H1 (cell line): Measurements from ENCODE around the gene YAF2. TPM values are rescaled to one million over a fixed set of nuclear protein-coding genes. Genes with fewer than 3 reads are reported as not detected.

Source experiments
- CTCF ChIA-PET: fragments of 300-600 bp; sonication (Branson Sonifier 250); formaldehyde crosslinking; loops from one replicate; lab custom pipeline; 2021; ENCODE audit not compliant: partially characterized antibody; lab: Charles Lee
- POLR2A ChIA-PET: fragments of 300-600 bp; sonication (Branson Sonifier 250); formaldehyde crosslinking; loops from one replicate; lab custom pipeline; 2021; ENCODE audit warnings: inconsistent platforms; ENCODE audit not compliant: partially characterized antibody; lab: Charles Lee
- DNase-seq, 2 experiments: peaks; one replicate each; pipeline versions ENCODE4 v3.0.0 to v3.0.0-alpha.2; 2010 to 2022; ENCODE audit warnings: low spot score in 2 of 2, low read depth in 1 of 2, mixed read lengths in 1 of 2
- FAIRE-seq: peaks from 2 replicates; lab custom pipeline; 2011; peaks lifted over from hg19 to GRCh38; lab: Jason Lieb, UNC
- H2AFZ ChIP-seq: 2 replicates; pipeline ENCODE4 v1.8.1; 2012; ENCODE audit warnings: low read length, inconsistent platforms
- H2AK5ac ChIP-seq: 2 replicates; pipeline ENCODE4 v1.6.1; 2013; ENCODE audit warnings: low read depth, low read length
- H2BK120ac ChIP-seq: replicated peaks from 2 replicates; pipeline ENCODE3; 2013; ENCODE audit warnings: low read depth, low read length, inconsistent platforms
- H2BK12ac ChIP-seq: 2 replicates; pipeline ENCODE4 v1.6.1; 2013; ENCODE audit warnings: low read depth, low read length
- H2BK15ac ChIP-seq: 2 replicates; pipeline ENCODE4 v1.6.1; 2013; ENCODE audit warnings: low read length
- H2BK20ac ChIP-seq: 2 replicates; pipeline ENCODE4 v1.6.1; 2013; ENCODE audit warnings: low read length
- H2BK5ac ChIP-seq: 2 replicates; pipeline ENCODE4 v1.6.1; 2013; ENCODE audit warnings: low read depth, low read length
- H3K14ac ChIP-seq: 2 replicates; pipeline ENCODE4 v1.6.1; 2013; ENCODE audit warnings: inconsistent platforms; ENCODE audit not compliant: insufficient read length
- H3K18ac ChIP-seq: 2 replicates; pipeline ENCODE4 v1.6.1; 2013; ENCODE audit warnings: low read length; ENCODE audit errors: extremely low read depth
- H3K23ac ChIP-seq: 2 replicates; pipeline ENCODE4 v1.6.1; 2013; ENCODE audit warnings: inconsistent platforms; ENCODE audit not compliant: insufficient read length
- H3K23me2 ChIP-seq: 2 replicates; pipeline ENCODE4 v1.6.1; 2013; ENCODE audit warnings: low read depth, low read length
- H3K27ac ChIP-seq: 2 replicates; pipeline ENCODE4 v1.6.1; 2011; ENCODE audit warnings: low read depth, low read length, inconsistent platforms
- H3K27me3 ChIP-seq, 4 experiments: replicated peaks in 1 of 4; 1 replicate in 1 of 4; 2 replicates in 3 of 4; pipeline versions ENCODE4 v1.6.1 to v1.8.1; 2011 to 2013; ENCODE audit warnings: low read length in 3 of 4, mild to moderate bottlenecking in 3 of 4, inconsistent platforms in 2 of 4, mixed read lengths in 2 of 4, moderate library complexity in 1 of 4; ENCODE audit not compliant: control insufficient read depth in 3 of 4, insufficient read depth in 3 of 4; ENCODE audit errors: extremely low read depth in 1 of 4
- H3K36me3 ChIP-seq, 4 experiments: 2 replicates each; pipeline versions ENCODE4 v1.6.1 to v1.8.1; 2011 to 2013; ENCODE audit warnings: mild to moderate bottlenecking in 4 of 4, low read length in 3 of 4, moderate library complexity in 2 of 4, control low read depth in 1 of 4, inconsistent platforms in 1 of 4; ENCODE audit not compliant: insufficient read depth in 4 of 4, control insufficient read depth in 2 of 4
- H3K4ac ChIP-seq: replicated peaks from 2 replicates; pipeline ENCODE3; 2013; ENCODE audit warnings: low read length, low read depth, mixed read lengths, inconsistent platforms; ENCODE audit not compliant: insufficient read length
- H3K4me1 ChIP-seq, 4 experiments: replicated peaks in 1 of 4; 1 replicate in 1 of 4; 2 replicates in 3 of 4; pipeline versions ENCODE4 v1.6.1 to v1.8.1; 2011 to 2013; ENCODE audit warnings: low read length in 3 of 4, inconsistent platforms in 2 of 4, mixed read lengths in 1 of 4; ENCODE audit not compliant: insufficient read depth in 4 of 4, control insufficient read depth in 3 of 4
- H3K4me2 ChIP-seq, 2 experiments: 2 replicates each; pipeline versions ENCODE4 v1.6.1 to v1.8.1; 2011 to 2013; ENCODE audit warnings: low read depth in 2 of 2, low read length in 2 of 2, control low read depth in 1 of 2, inconsistent platforms in 1 of 2, mild to moderate bottlenecking in 1 of 2; ENCODE audit not compliant: insufficient read depth in 1 of 2
- H3K4me3 ChIP-seq, 4 experiments: fragments of 200-600, 300-600 bp in 1 of 4; sonication (generic), shearing (Covaris generic), sonication (Bioruptor Twin) in 1 of 4; 2 replicates each; pipeline versions ENCODE4 v1.5.1 to v1.8.1; 2011 to 2016; ENCODE audit warnings: low read length in 4 of 4, low read depth in 3 of 4, control low read depth in 2 of 4, inconsistent platforms in 2 of 4, mild to moderate bottlenecking in 2 of 4, mixed read lengths in 1 of 4, moderate library complexity in 1 of 4; ENCODE audit not compliant: insufficient read depth in 2 of 4; ENCODE audit errors: extremely low read depth in 1 of 4
- H3K56ac ChIP-seq: replicated peaks from 2 replicates; pipeline ENCODE3; 2013; ENCODE audit warnings: low read depth, mild to moderate bottlenecking, mixed read lengths, low read length, inconsistent platforms; ENCODE audit not compliant: insufficient read length
- H3K79me1 ChIP-seq: 2 replicates; pipeline ENCODE4 v1.6.1; 2013; ENCODE audit warnings: low read depth, low read length, control low read depth
- H3K79me2 ChIP-seq, 2 experiments: 2 replicates each; pipeline versions ENCODE4 v1.6.1 to v1.8.1; 2012 to 2013; ENCODE audit warnings: low read length in 2 of 2, mild to moderate bottlenecking in 2 of 2, inconsistent platforms in 1 of 2; ENCODE audit not compliant: insufficient read depth in 2 of 2, control insufficient read depth in 1 of 2
- H3K9ac ChIP-seq, 4 experiments: replicated peaks in 1 of 4; 1 replicate in 1 of 4; 2 replicates in 3 of 4; pipeline versions ENCODE4 v1.6.1 to v1.8.1; 2011 to 2013; ENCODE audit warnings: low read depth in 3 of 4, low read length in 3 of 4, control low read depth in 2 of 4, mild to moderate bottlenecking in 2 of 4, moderate library complexity in 2 of 4, inconsistent platforms in 1 of 4; ENCODE audit errors: extremely low read depth in 1 of 4
- H3K9me3 ChIP-seq, 2 experiments: 2 replicates each; pipeline versions ENCODE4 v1.6.1 to v1.8.1; 2012 to 2013; ENCODE audit warnings: mild to moderate bottlenecking in 2 of 2, moderate library complexity in 2 of 2, control low read depth in 1 of 2, inconsistent platforms in 1 of 2, low read depth in 1 of 2, low read length in 1 of 2, mixed read lengths in 1 of 2; ENCODE audit not compliant: insufficient read depth in 2 of 2
- H4K20me1 ChIP-seq, 2 experiments: replicated peaks in 1 of 2; 2 replicates each; pipeline versions ENCODE3 to v1.8.1; 2011 to 2013; ENCODE audit warnings: inconsistent platforms in 2 of 2, low read length in 2 of 2, mild to moderate bottlenecking in 1 of 2; ENCODE audit not compliant: insufficient read depth in 2 of 2, control insufficient read depth in 1 of 2
- H4K5ac ChIP-seq: 2 replicates; pipeline ENCODE4 v1.6.1; 2013; ENCODE audit warnings: low read length, low read depth, mixed read lengths, inconsistent platforms; ENCODE audit not compliant: insufficient read length
- H4K8ac ChIP-seq: 2 replicates; pipeline ENCODE4 v1.8.0; 2013; ENCODE audit warnings: mild to moderate bottlenecking, moderate library complexity, low read length, inconsistent platforms; ENCODE audit not compliant: insufficient read depth; ENCODE audit errors: extremely low read depth
- H4K91ac ChIP-seq: replicated peaks from 2 replicates; pipeline ENCODE3; 2013; ENCODE audit warnings: low read length, mixed read lengths, inconsistent platforms; ENCODE audit not compliant: insufficient read length
- ATF2 ChIP-seq: IDR thresholded peaks from 2 replicates; pipeline ENCODE4 v1.6.1; 2012; ENCODE audit warnings: low read length, inconsistent platforms
- CBX8 ChIP-seq: fragments of 300-800, 300-1000 bp; sonication (generic); IDR thresholded peaks from 2 replicates; pipeline ENCODE4 v1.7.1; 2016; ENCODE audit warnings: low read depth, low read length, borderline replicate concordance
- CHD2 ChIP-seq: IDR thresholded peaks from 2 replicates; pipeline ENCODE4 v1.6.1; 2012; ENCODE audit warnings: low read length, improper control_type of control experiment
- EP300 ChIP-seq, 2 experiments: IDR thresholded peaks; 1 replicate in 1 of 2; 2 replicates in 1 of 2; pipeline ENCODE4 v1.6.1; 2011 to 2012; ENCODE audit warnings: low read depth in 2 of 2, low read length in 2 of 2, mild to moderate bottlenecking in 2 of 2, borderline replicate concordance in 1 of 2, inconsistent platforms in 1 of 2, moderate library complexity in 1 of 2
- RFX5 ChIP-seq: IDR thresholded peaks from 2 replicates; pipeline ENCODE4 v1.6.1; 2011; ENCODE audit warnings: low read depth, low read length, improper control_type of control experiment, borderline replicate concordance
- SIX5 ChIP-seq: IDR thresholded peaks from 2 replicates; pipeline ENCODE4 v1.6.1; 2011; ENCODE audit warnings: mild to moderate bottlenecking, low read depth, low read length
- SRF ChIP-seq: IDR thresholded peaks from 2 replicates; pipeline ENCODE4 v1.6.1; 2011; ENCODE audit warnings: mild to moderate bottlenecking, low read depth, low read length, moderate library complexity
- SUZ12 ChIP-seq: fragments of 200-600 bp; sonication (generic); IDR thresholded peaks from 2 replicates; pipeline ENCODE4 v1.6.1; 2012; ENCODE audit warnings: mild to moderate bottlenecking, inconsistent platforms, low read length, moderate library complexity, mixed read lengths
- TCF12 ChIP-seq: IDR thresholded peaks from 2 replicates; pipeline ENCODE4 v1.6.1; 2011; ENCODE audit warnings: low read depth, mild to moderate bottlenecking, low read length
- YY1 ChIP-seq: IDR thresholded peaks from 2 replicates; pipeline ENCODE4 v1.6.1; 2011; ENCODE audit warnings: low read depth, mild to moderate bottlenecking, low read length
- WGBS, 2 experiments: shearing (Covaris generic) in 1 of 2; methylation state at CpG; one replicate each; pipeline versions ENCODE4 v1.1.6 to v1.1.7; 2013 to 2015; ENCODE audit warnings: low lambda C conversion rate in 2 of 2, mixed read lengths in 2 of 2, inconsistent platforms in 1 of 2, low coverage in 1 of 2, missing lambda C conversion rate in 1 of 2; ENCODE audit not compliant: insufficient replicate concordance in 2 of 2, insufficient coverage in 1 of 2, insufficient read length in 1 of 2; ENCODE audit errors: extremely low coverage in 1 of 2, missing lambda C conversion rate in 1 of 2; 5-methylcytosine and 5-hydroxymethylcytosine counted together
- polyA plus RNA-seq, 7 experiments: library from polyadenylated mRNA; depleted of rRNA in 3 of 7; stranded (reverse) in 5 of 7; unstranded in 2 of 7; fragments of >200 nt in 5 of 7; fragments of 200-250 nt in 2 of 7; gene quantifications; 1 replicate in 5 of 7; 2 replicates in 1 of 7; 4 replicates in 1 of 7; pipeline versions ENCODE4 v1.2.1 to v1.2.3, GENCODE V29; 2011 to 2013; ENCODE audit warnings: missing spikeins in 2 of 7, mixed read lengths in 2 of 7
- total RNA-seq: library from RNA; stranded (reverse); fragmentation: NEBNext Ultra II Directional; extraction: Animal tissue kit (Norgen Biotek cat#: 25700); gene quantifications from 2 replicates; pipeline ENCODE4 v1.2.1, GENCODE V29; 2021

Gene YAF2
- total and polyA plus RNA-seq, 2 of the 8 experiments (the other 6 are each of a cell fraction or from before 2014, with no cell fraction given): 0.50 to 2.2 TPM

GRCh38 chr12:42284876-42285275 lies 46.8 kb upstream of the YAF2 start:
- Histone ChIP-seq H3K9ac (no peak overlapping the region), H2BK120ac (no peak overlapping the region), H3K9me3 (no peaks in the 10 kb centered on the region), H3K23ac (no peak overlapping the region), H4K91ac (no peak overlapping the region), H3K4ac (no peak overlapping the region), H3K27ac (no peak overlapping the region), H3K18ac (no peak overlapping the region), H3K79me2 (no peaks in the 10 kb centered on the region), H2AK5ac (no peak overlapping the region), H2BK12ac (no peak overlapping the region), H3K56ac (no peak overlapping the region), H3K4me3 (no peak overlapping the region), H3K79me1 (no peaks in the 10 kb centered on the region), H4K5ac (no peak overlapping the region), H3K23me2 (no peaks in the 10 kb centered on the region), H3K14ac (no peak overlapping the region), H2AFZ (no peak overlapping the region), H4K8ac (no peak overlapping the region), H3K4me2 (no peak overlapping the region), H3K4me1 (no peaks in the 10 kb centered on the region), H4K20me1 (no peaks in the 10 kb centered on the region), H3K27me3 (no peaks in the 10 kb centered on the region), H2BK15ac (no peak overlapping the region), H2BK20ac (no peak overlapping the region), H2BK5ac (no peak overlapping the region), H3K36me3 (no peaks in the 10 kb centered on the region)
- ChIA-PET POLR2A (no interaction called here), CTCF (interaction anchor here (0.8 to 2.4 kb wide), 2 partner anchors 12 to 158 kb away, joined by 3 to 8 read pairs; no protein-coding TSS in a partner anchor)
- TF ChIP-seq SIX5: no peak
- TF ChIP-seq YY1: no peak
- TF ChIP-seq TCF12: no peak
- no peak for TF ChIP-seq ATF2
- no peak for TF ChIP-seq SUZ12
- no peak for TF ChIP-seq EP300 (IDR thresholded peaks at IDR 0.05; ENCODE audit: borderline replicate concordance in 1 of 2, low read depth in 2 of 2, low read length in 2 of 2)
- TF ChIP-seq CBX8: no peak
- TF ChIP-seq RFX5: no peak
- no peak for TF ChIP-seq SRF
- TF ChIP-seq CHD2: no peak
- 87% methylated on average over 2 of the region's 2 CpGs; no CpG with 5 or more reads in 1 of the 2 experiments for WGBS, 2 experiments
- FAIRE-seq (no peak), DNase-seq (no peak)
